ENCODE data around the gene CMTM1.
"Not testable (repeated sequence)": the region's sequence is repeated elsewhere in the genome, so short reads cannot be mapped to it uniquely, and the experiment has no call there.

CMTM1 gene

GRCh38 chr16:66594739-66595138 lies 28.5 kb downstream of the CMTM1 start:
- DNase-seq = no peak

GRCh38 chr16:66596559-66596958 lies 30.3 kb downstream of the CMTM1 start:
- DNase-seq = not testable (repeated sequence)

GRCh38 chr16:66596986-66597848 lies 31.0 kb downstream of the CMTM1 start:
- DNase-seq = no peak

- no peak for DNase-seq
These were observed 31.9 kb downstream of the CMTM1 start for GRCh38 chr16:66598111-66598510.

- DNase-seq = no peak
These were observed 33.5 kb downstream of the CMTM1 start for GRCh38 chr16:66599726-66600125.

- DNase-seq = no peak
These were observed 34.2 kb downstream of the CMTM1 start for GRCh38 chr16:66600477-66600876.

GRCh38 chr16:66601471-66601870 lies 35.2 kb downstream of the CMTM1 start:
- DNase-seq = no peak

GRCh38 chr16:66603537-66604375 lies 37.5 kb downstream of the CMTM1 start:
- DNase-seq = peak; percentile 73

GRCh38 chr16:66604376-66605176 lies 38.3 kb downstream of the CMTM1 start, which contains the start of gene CMTM3:
Gene CMTM3, plus strand, starts transcription at chr16:66604704. Its CDS starts 102 bp downstream, at chr16:66604806.
- peak; percentile 77 for DNase-seq

- DNase-seq = peak; percentile 36
These were observed 39.1 kb downstream of the CMTM1 start for GRCh38 chr16:66605177-66605978.

GRCh38 chr16:66605979-66606751 lies 39.9 kb downstream of the CMTM1 start:
- peak; percentile 35 for DNase-seq

- peak; percentile 86 for DNase-seq
These were observed 42.3 kb downstream of the CMTM1 start for GRCh38 chr16:66608241-66609138.

- no peak for DNase-seq
These were observed 42.9 kb downstream of the CMTM1 start for GRCh38 chr16:66609139-66609510.

GRCh38 chr16:66610111-66610820 lies 44.0 kb downstream of the CMTM1 start:
- DNase-seq = no peak

GRCh38 chr16:66611911-66612310 lies 45.7 kb downstream of the CMTM1 start:
- DNase-seq = not testable (repeated sequence)

GRCh38 chr16:66612422-66612821 lies 46.2 kb downstream of the CMTM1 start:
- DNase-seq = no peak

- DNase-seq = no peak
These were observed 48.0 kb downstream of the CMTM1 start for GRCh38 chr16:66614161-66614802.

GRCh38 chr16:66616169-66616568 lies 49.9 kb downstream of the CMTM1 start:
- no peak for DNase-seq

- no peak for DNase-seq
These were observed 50.4 kb downstream of the CMTM1 start for GRCh38 chr16:66616592-66616991.
